Medulla oblongata (tissue), 1 donor: ENCODE measurements around the gene SDCBP2.

ENCODE experiments used
- DNase-seq: peaks from one replicate; pipeline ENCODE4 v3.0.0-alpha.2; 2015; ENCODE audit errors: extremely low spot score

The SDCBP2 gene

DNA sequence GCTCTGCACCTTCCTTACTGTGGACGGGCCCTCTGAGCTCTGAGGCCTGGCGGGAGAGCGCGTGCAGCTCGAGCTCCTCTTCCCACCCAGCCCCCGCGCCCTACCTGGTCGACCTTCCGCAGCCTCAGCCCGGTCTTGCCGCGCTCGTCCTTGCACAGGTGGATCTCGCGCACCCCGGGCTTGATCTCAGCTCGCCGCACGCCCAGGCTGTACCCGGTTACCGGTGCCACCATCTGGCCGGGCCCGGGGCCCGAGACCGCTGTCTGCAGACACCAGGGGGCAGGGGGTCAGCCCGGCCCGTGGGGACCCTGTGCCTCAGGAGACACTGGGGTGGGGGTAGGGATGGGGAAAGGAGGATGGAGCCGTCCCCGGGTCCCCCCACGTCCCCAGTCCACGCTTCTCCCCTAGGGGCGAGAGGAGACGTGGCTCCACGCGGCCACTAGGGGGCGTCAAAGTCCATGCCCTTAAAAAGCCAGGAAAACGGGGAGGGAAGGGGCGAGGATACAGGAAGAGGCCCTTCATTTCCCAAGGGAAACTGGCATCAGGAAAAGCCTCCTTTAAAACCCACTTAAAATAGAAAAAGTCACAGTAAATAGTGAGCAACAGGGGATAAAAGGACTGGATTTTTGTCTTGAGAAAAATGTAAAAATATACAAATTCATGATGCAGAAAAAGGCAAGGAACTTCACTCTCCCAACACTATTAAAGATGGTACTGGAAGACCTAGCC is 15.5 kb downstream of the SDCBP2 start:
- DNase-seq: peak; percentile 88

DNA sequence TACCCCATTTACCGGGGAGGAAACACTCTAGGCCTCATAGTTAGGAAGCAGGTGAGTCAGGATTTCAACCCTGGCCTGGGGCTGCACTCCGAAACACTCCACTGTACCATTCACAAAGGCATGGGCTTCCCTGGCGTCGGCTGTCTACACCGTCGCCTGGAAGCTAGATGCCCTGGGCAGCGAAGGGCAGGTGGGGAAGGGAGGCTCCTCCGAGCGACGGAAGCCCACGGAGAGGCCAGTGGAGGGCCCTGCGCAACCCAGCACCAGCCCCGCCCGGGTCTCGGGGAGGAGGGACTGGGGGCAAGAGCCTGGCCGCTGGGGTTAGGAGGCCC is 16.1 kb downstream of the SDCBP2 start:
- no peak for DNase-seq

DNA sequence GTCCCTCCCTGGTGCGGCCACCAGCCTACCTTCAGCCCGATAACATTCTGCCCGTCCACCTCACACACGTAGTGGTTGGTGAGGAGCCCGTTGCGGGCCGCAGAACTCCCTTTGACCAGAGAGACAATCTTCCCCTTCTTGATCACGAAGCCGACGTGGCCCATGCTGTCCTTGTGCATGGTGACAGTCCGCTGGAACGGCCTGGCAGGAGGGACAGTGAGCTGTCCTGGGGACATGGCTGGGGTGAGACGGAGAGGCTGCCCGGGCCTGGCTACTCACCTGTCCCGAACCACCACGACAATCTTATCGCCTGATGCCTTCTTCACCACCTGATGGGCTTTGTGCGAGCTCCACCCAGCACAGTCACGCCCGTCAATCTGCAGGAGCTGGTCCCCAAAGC is 16.6 kb downstream of the SDCBP2 start:
- no peak for DNase-seq

DNA sequence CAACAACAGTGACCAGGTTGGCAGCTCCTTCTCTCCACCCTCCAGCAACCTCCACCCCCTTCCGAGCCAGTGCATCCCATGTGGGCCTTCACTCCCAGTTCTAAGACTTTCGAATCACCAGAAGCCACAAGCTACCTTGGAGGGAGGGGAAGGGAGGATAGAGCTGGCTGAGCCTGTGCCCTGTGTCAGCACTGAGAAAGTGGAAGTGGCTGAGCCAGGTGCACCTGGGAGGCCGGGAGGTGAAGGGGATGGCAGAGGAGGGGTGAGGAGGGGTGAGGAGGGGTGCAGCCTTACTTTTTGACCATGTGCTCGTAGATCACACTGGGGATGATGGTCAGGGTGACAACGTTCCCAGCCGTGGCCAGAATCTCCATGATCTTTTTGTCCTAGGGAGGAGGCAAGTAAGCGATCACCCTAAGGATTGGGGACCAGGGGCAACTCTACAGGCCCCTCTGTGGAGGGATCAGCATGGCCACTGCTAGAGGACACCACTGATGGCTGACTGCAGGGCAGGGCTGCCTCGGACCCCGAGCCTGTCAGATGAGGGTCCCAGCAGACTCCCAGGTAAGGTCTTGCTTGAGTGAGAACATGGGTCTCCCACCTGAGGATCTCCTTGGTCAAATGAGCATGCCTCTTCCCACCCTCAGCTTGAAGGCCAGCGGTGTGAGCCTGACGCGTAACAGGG is 18.3 kb downstream of the SDCBP2 start:
- DNase-seq: no peak

DNA sequence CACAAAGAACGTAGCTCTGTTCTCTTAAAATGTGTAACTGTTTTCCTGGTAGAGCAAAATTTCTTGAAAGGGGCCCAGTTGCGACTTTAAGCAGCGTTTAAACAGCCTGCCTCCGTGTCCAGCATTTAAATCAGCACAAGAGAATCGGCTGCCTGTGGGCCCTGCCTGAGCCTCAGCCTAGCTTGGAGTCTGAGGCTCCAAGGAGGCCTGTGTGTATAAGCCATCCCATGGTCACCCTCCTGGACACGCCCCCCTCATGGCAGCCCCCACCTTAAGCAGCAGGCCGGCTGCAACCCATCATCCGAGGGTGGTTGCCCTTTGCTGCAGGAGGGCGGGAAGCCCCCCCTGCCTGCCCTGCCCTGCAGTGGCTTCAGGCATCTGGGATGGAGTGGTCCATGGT is 18.9 kb downstream of the SDCBP2 start:
- DNase-seq: peak; percentile 33

DNA sequence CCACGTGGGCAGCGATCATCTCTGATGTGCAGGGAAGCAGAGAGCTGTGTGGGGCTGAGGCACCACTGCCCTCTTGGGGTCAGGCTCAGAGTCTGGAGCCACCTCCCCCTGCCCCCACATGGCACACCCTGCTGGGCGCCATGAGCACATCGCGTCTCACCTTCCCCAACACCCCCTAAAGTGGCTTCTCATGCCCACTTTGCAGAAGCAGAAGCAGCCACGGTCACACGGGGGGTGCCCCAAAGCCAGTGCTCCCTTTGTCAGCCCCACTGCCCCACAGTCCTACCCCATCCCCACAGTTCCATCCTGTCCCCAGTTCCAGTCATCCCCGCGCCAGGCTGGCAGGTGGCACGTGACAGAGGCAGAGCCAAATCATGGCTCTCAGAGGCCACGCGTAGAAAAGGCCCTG is 19.5 kb downstream of the SDCBP2 start:
- no peak for DNase-seq

DNA sequence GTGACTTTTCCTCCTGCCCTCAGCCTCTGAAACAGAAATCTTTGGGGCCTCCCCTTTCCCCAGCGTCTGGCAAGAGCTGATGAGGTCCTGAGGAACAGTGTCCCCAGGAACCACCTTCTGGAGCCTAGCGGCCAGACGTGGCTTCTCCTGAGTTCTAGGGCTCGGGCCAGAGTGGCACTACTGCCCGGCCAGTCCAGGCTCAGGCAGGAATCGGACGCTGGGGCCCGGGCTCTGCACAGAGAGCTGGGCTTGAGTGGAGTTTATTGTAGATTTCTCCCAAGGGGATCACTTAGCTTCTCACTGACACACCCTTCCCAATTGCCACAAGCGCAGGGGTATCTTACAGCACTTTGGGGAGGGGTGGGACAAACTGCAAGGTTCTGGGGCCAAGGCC is 20.2 kb downstream of the SDCBP2 start:
- DNase-seq: no peak

DNA sequence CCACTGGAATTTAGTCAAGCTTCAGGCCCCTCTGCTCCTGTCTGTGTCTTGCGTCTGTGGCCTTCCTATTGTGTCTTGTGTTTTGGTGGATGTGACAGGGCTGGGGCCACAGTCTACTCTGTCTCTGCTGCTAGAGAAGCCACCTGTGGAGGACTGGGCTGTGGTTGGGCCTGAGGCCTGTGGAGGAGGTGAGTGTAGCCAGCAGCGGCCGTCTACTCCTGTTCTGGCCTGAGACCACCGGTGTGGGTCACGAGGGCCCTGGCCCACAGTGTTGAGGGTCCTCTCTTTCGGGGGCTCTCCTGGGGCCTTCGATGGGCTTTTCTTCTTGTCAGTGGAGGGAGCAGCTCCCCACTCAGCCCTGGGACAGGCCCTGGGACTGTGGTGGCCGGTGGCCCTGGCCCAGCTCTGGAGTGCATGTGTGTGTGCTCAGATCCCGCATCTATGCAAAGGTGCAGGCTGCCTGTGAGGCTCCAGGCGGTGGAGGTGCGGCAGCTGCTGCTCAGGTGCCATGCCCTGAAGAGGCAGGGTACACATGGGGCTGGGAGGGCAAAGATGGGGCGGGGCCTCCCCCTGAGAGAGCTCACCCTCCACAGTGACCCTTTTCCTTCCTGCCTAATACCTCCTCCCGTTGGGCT is 20.8 kb downstream of the SDCBP2 start:
- no peak for DNase-seq

DNA sequence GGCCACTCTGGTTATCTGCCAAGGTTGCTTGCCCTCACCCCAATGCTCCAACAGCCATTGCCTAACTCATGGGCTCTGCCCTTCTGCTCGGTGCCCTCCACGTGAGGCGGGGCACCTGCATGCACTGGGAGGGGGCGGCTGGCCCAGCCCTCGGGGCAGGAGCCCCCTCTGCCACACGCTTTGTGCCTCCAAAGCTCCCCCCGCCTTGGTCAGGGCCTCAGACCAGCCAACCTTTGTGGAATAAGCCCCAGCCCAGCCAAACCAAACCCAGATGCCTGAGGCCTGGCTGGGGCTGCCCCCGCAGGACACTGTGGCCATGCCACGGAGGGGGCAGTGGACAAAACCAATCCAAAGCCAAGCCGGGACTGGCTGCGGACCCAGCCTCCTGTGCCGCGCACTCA is 21.4 kb downstream of the SDCBP2 start:
- DNase-seq: no peak

DNA sequence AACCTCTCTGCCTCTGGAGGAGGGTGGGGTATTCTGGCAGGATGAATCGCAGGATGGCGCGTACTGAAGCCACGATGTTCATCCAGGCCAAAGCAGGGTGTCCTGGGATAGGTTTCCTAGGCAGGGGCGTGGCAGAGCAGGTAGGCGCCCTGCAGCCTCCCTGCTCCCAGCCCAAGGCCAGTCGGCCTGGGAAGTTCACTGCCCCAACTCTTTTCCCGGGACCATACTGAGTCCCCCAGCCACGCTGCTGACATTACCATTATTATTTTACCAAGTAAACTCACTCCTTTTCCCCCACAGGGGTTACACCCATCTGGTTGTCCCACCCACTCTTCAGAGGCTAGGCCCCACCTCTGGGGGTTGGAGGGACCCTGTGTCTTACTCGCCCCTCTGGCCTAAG is 21.8 kb downstream of the SDCBP2 start:
- DNase-seq: no peak

DNA sequence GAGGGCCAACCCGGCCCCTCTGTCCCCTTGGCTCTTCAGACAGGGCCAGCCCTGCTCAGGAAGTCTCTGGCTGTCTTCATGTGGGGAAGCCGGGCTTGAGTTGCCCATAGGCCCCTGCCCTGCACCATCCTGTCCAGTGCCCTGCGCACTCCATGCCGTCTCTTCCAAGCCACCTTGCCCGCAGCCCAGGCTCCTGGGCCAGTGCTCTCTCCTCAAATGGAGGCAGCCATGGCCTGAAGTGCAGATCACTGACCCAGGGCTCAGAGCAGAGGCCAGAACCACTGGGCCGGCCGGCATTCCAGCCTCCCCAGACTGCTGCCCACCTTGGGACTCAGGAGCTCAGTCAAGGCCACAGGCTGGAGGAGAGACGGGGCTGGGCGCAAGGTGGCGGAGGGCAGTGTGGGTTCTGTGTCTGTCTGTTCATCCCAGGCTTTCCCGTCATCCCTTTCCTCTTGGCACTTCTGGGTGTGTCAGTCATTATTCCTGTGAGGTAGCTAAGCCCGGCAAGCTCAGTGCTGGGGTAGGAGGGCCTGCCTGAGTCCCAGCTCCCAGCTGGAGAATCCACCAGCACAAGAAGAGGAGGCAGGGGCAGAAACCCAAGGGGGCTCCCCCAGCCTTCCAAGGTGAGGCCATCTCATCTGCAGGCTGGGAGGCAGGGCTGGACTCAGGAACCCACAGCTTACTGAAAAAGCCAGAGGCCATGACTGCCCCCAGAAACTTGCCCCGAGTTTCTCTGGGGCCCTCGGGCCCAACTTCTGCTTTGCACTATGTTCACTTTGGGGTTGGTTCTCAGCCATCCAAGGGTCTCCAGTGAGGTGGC is 22.4 kb downstream of the SDCBP2 start:
- DNase-seq: no peak

DNA sequence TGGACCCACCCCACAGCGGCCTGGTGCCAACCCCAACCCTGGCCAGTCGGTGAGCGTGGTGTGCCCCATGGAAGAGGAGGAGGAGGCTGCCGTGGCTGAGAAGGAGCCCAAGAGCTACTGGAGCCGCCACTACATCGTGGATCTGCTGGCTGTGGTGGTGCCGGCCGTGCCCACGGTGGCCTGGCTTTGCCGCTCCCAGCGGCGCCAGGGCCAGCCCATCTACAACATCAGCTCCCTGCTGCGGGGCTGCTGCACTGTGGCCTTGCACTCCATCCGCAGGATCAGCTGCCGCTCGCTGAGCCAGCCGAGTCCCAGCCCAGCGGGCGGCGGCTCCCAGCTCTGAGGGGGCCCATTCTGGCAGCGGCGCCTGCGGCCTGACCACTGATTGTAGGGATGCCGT is 23.2 kb downstream of the SDCBP2 start:
- DNase-seq: no peak

DNA sequence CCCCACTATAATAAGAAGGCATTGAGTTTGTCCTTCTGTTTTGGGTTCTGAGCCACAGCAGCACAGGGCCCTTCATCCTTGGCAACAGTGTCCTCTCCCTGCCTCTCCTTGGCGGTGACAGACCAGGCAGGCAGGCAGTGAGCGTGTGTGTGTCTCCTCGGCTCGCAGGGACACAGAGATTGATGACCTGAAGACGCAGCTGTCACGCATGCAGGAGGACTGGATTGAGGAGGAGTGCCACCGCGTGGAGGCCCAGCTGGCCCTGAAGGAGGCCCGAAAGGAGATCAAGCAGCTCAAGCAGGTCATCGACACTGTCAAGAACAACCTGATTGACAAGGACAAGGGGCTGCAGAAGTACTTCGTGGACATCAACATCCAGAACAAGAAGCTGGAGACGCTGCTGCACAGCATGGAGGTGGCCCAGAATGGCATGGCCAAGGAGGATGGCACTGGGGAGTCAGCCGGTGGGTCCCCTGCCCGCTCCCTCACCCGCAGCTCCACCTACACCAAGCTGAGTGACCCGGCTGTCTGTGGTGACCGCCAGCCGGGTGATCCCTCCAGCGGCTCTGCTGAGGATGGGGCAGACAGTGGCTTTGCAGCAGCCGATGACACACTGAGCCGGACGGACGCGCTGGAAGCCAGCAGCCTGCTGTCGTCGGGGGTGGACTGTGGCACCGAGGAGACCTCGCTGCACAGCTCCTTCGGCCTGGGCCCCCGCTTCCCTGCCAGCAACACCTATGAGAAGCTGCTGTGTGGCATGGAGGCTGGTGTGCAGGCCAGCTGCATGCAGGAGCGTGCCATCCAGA is 24.0 kb downstream of the SDCBP2 start:
- no peak for DNase-seq

DNA sequence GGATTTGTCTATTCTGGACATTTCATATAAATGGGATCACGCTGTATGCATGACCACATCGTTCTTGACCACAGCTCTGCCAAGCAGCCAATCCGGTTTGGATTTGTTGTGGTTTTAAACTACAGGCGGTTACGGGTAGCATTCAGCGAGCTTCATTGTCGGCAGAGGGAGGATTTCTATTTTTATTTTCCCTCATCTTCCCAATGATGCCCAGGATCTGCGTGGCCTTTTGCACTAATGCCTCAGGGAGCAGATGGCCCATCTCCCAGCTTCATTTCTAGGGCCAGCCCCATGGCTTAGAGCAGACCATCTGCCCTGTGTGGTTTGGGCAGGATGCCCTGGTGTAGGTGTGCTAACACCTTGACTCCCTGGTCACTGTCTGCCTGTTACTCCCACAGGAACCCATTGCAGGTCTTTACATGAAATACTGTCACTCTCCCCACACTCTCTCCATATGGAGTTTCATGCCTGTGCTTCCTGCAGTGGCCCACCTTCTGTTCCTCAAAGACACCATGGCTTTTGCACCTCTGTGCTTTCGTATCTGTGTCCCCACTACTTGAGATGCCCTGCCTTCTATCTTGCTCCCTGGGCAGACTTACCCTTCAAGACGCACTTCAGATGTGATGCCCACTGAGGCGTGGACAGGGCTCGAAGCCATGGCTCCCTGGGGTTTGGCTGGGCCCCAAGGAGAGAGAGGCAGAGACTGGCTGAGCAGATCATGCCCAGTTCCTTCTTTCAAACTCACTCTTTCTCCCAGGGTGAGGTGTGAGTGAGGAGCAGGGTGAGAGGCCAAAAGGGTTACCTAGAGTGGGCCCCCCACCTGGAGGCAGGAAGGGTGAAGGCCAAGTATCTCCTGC is 26.0 kb downstream of the SDCBP2 start:
- no peak for DNase-seq

DNA sequence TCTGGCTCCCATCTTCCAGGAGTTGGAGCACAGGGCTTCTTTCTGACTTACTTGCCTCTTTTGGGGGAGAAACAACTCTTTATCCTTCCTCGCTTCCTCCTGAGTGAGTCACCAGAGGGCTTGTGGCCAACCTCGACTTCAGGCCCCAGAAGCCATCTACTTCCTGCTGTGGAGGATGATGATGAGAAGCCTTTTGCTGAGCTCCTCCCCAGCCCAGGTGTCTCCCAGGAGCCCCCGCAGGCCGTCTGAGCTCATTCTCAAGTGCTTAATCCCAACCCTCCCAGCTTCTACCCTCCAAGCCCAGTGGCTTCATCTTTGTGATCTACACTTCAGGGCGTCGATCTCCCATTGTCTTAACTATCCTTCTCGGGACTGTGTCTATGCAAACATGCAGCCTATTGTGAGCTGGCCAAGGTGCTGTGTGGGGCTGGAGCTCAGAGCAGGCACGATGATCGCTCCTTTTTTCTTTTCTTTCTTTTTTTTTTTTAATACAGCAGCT is 27.9 kb downstream of the SDCBP2 start:
- DNase-seq: no peak

DNA sequence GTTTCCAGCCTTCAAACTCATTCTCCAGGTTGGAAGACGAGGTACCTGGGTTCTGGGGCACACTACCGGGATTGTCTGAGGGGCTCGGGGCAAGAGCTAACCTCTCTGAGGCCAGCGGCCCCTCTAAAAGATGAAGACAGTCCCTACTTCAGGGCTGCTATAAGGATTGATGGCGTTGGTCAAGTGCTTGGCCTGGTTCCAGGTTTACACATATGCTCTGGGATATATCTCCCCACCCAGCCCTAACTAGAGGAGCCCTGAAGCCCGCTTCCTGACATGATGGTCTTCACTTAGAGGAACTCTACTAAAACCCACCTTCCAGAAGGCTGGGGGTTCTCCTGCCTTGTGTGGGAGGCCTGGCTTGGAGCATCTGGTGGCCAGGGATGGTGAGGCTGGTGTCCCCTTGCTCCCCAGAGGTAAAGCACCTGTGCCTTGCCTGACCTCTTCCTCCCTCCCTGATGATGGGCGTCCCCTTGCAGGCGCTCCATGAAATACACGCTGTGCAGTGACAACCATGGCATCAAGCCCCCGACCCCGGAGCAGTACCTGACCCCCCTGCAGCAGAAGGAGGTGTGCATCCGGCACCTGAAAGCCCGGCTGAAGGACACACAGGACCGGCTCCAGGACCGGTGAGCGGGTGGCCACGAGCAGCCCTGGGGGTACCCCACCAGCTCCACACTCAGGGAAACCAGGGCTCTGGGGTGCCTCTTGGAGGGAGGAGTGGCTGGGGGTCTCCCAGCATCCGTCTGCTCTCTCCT is 28.7 kb downstream of the SDCBP2 start:
- DNase-seq: no peak

DNA sequence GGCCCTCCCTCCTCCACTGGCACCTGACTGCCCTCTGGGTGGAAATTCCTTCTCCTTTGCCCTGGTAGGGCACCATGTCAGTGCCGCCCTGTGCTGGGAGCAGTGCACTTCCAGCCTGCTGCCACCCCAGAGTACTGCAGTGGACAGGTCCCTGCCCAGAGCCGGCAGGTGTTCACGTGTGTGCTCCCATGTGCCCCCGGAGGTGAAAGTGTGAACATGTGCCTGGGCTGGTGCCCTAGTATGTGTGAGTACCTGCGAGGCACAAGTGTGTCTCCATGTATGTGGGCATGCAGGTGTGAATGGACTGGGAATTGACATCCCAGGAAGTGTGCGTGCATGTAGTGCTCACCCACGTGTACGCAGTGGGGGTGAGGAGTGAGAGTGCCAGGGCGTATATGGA is 29.4 kb downstream of the SDCBP2 start:
- DNase-seq: no peak

DNA sequence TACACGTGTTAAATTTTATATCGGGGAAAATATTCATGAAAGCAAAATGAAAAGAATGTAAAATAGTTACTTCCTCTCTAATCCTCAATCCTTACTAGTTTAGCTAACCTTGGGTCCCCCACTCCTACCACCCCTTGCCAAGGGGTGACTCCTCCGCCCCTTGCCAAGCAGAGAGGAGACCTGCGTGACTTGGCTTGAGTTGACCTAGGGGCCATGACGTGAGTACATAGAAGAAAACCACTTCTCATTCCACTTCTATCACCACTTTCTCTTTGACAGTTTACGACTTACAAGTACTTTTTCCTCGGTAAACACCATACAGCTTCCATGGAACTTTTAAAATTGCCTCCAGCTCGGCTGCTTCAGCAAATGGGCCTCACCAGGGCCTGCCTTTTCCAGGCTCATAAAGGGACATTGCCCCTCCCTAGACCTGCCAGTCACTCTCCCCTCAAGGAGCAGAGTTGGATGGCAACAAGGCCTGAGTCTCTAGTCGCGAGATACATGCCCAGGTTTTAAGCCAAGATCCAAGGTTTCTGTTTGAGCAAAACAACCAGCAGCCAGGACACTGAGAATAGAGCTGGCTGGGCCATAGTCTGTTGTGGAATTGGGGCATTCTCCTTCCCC is 29.9 kb downstream of the SDCBP2 start:
- DNase-seq: no peak

DNA sequence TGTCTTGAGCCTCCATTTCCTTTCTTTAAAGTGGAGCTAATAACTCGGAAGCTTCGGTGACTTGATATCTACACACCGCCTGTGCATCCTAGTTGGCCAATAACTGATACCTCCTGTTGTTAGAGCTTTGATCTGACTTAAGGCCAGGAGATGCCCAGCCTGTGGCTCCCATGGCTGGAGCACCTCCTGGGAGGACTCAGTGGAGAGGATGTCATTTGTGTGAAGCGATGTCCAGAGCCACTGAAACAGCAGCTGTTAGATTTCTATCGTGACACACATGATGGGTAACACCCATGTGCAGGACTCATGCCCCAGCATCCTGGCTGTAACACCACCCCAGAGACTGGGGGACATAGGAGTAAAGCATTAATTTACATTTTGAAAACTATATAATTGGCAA is 30.8 kb downstream of the SDCBP2 start:
- no peak for DNase-seq
